Sigmoid colon (tissue), 7 donors: ENCODE measurements around the gene BRINP1. TPM values are rescaled to one million over a fixed set of nuclear protein-coding genes. Genes with fewer than 3 reads are reported as not detected.
"Not testable (repeated sequence)": the region's sequence is repeated elsewhere in the genome, so short reads cannot be mapped to it uniquely, and the experiment has no call there.

Source experiments
- DNase-seq: peaks from one replicate; pipeline ENCODE4 v3.0.0-alpha.2; 2019
- H3K27ac ChIP-seq, 4 donors: fragments of 200-600 bp; sonication (generic); one replicate each; pipeline ENCODE4 v1.5.1; 2016 to 2019; ENCODE audit warnings: mild to moderate bottlenecking in 1 of 4
- H3K27me3 ChIP-seq, 3 donors: fragments of 200-600 bp; sonication (generic); one replicate each; pipeline ENCODE4 v1.5.1; 2019; ENCODE audit warnings: mild to moderate bottlenecking in 1 of 3
- H3K36me3 ChIP-seq, 4 donors: fragments of 200-600 bp; sonication (generic); one replicate each; pipeline ENCODE4 v1.5.1; 2016 to 2019
- H3K4me1 ChIP-seq, 4 donors: fragments of 200-600 bp; sonication (generic); one replicate each; pipeline ENCODE4 v1.5.1; 2017 to 2019
- H3K4me3 ChIP-seq, 4 donors: fragments of 200-600 bp; sonication (generic); one replicate each; pipeline ENCODE4 v1.5.1; 2017 to 2019; ENCODE audit warnings: mild to moderate bottlenecking in 2 of 4, moderate library complexity in 1 of 4
- H3K9me3 ChIP-seq, 4 donors: fragments of 200-600 bp in 3 of 4; sonication (generic) in 3 of 4; one replicate each; pipeline versions ENCODE4 v1.5.1 to v1.6.1; 2013 to 2019
- CTCF ChIP-seq, 4 experiments: fragments of 450-650 bp in 3 of 4; fragments of 200-600 bp in 1 of 4; IDR thresholded peaks; one replicate each; pipeline ENCODE4 v1.5.1; 2016 to 2019; ENCODE audit warnings: antibody characterized with exemption in 4 of 4, mild to moderate bottlenecking in 3 of 4, moderate library complexity in 2 of 4
- EP300 ChIP-seq, 4 donors: sonication (generic); formaldehyde crosslinking; IDR thresholded peaks; one replicate each; pipeline ENCODE4 v1.6.1; 2017; ENCODE audit warnings: antibody characterized with exemption in 4 of 4
- POLR2A ChIP-seq, 2 donors: fragments of 450-650 bp; IDR thresholded peaks; one replicate each; pipeline ENCODE4 v1.6.1; 2016; ENCODE audit warnings: antibody characterized with exemption in 2 of 2, mild to moderate bottlenecking in 2 of 2, moderate library complexity in 2 of 2
- POLR2AphosphoS5 ChIP-seq, 4 donors: sonication (generic); formaldehyde crosslinking; IDR thresholded peaks; one replicate each; pipeline ENCODE4 v1.6.1; 2017; ENCODE audit warnings: antibody characterized with exemption in 4 of 4
- WGBS, 2 donors: extraction: QIAGEN DNeasy Blood & Tissue Kit; methylation state at CpG; one replicate each; pipeline ENCODE4 v1.1.7; 2013; 5-methylcytosine and 5-hydroxymethylcytosine counted together
- intact Hi-C: fragments of 100-400 bp; cut with DNase I; formaldehyde crosslinking; loops from one replicate; pipeline ENCODE4 v1.15.1; 2023
- polyA plus RNA-seq, 3 donors: library from polyadenylated mRNA; stranded (reverse); fragments of 200-250 nt; gene quantifications; one replicate each; pipeline ENCODE4 v1.2.3, GENCODE V29; 2013
- total RNA-seq, 4 donors: library from RNA; depleted of rRNA; stranded (reverse); fragments of >200 nt; gene quantifications; one replicate each; pipeline ENCODE4 v1.1.0, GENCODE V29; 2016
- donor health status: healthy with polysubstance abuse.
- donor health status: Bipolar disorder and iron deficiency.
- donor health status: healthy.

BRINP1 gene
- total and polyA plus RNA-seq, 7 donors: 0.19 to 0.71 (median 0.27) TPM; not detected in 3

GRCh38 chr9:119179701-119180100 lies 189.5 kb downstream of the BRINP1 start:
- WGBS, 2 donors: 82 to 91% methylated on average over 3 of the region's 3 CpGs
- Histone ChIP-seq H3K9me3 (no peaks in the 10 kb centered on the region), H3K4me3 (no peak overlapping the region), H3K27ac (no peak overlapping the region), H3K27me3 (no peaks in the 10 kb centered on the region), H3K4me1 (peaks cover 0 to 4% (median 0%) of the 10 kb centered on the region in 4 donors), H3K36me3 (no peaks in the 10 kb centered on the region)
- TF ChIP-seq POLR2AphosphoS5 (IDR thresholded peaks at IDR 0.05): no peak
- no peak for TF ChIP-seq CTCF (IDR thresholded peaks at IDR 0.05)
- TF ChIP-seq EP300 (IDR thresholded peaks at IDR 0.05): no peak
- intact Hi-C loops: no loop called here
- DNase-seq: no peak

- Histone ChIP-seq H3K27ac (no peak overlapping the region), H3K36me3 (no peaks in the 10 kb centered on the region), H3K9me3 (no peaks in the 10 kb centered on the region), H3K4me3 (no peak overlapping the region), H3K27me3 (no peaks in the 10 kb centered on the region), H3K4me1 (peaks cover 0 to 4% (median 0%) of the 10 kb centered on the region in 4 donors)
- DNase-seq: no peak
- no peak for TF ChIP-seq POLR2A (IDR thresholded peaks at IDR 0.05)
- TF ChIP-seq EP300 (IDR thresholded peaks at IDR 0.05): no peak
- TF ChIP-seq CTCF (IDR thresholded peaks at IDR 0.05): no peak
- TF ChIP-seq POLR2AphosphoS5 (IDR thresholded peaks at IDR 0.05): no peak
- intact Hi-C loops: no loop called here
- WGBS, 2 donors: 79 to 84% methylated on average over 9 of the region's 9 CpGs
Measured at GRCh38 chr9:119177196-119177595, 192.0 kb downstream of the BRINP1 start.

GRCh38 chr9:119175581-119175980 lies 193.7 kb downstream of the BRINP1 start:
- no peaks in the 10 kb centered on the region for H3K27me3 ChIP-seq
- intact Hi-C loops: no loop called here
- no peak for TF ChIP-seq CTCF (IDR thresholded peaks at IDR 0.05)
- TF ChIP-seq POLR2AphosphoS5 (IDR thresholded peaks at IDR 0.05): no peak
- no peak overlapping the region for H3K4me3 ChIP-seq
- no peaks in the 10 kb centered on the region for H3K36me3 ChIP-seq
- DNase-seq: no peak
- no peaks in the 10 kb centered on the region for H3K9me3 ChIP-seq
- WGBS, 2 donors: 59 to 78% methylated on average over 1 of the region's 1 CpG
- H3K27ac ChIP-seq: no peak overlapping the region
- H3K4me1 ChIP-seq: peaks cover 0 to 4% (median 0%) of the 10 kb centered on the region in 4 donors

- H3K4me3 ChIP-seq: peak overlapping the region in 2 of 4 donors; percentile 17 to 22
- intact Hi-C loops, H3K4me1 ChIP-seq, H3K27me3 ChIP-seq, H3K27ac ChIP-seq, H3K36me3 ChIP-seq, DNase-seq, H3K9me3 ChIP-seq: not testable (repeated sequence)
- 18 to 28% methylated on average over 27 of the region's 27 CpGs for WGBS, 2 donors
Measured at GRCh38 chr9:119169222-119169621, 200.0 kb downstream of the BRINP1 start.

GRCh38 chr9:119167876-119168275 lies 201.4 kb downstream of the BRINP1 start:
- no peak for TF ChIP-seq EP300 (IDR thresholded peaks at IDR 0.05)
- TF ChIP-seq CTCF (IDR thresholded peaks at IDR 0.05): no peak
- no peak for TF ChIP-seq POLR2AphosphoS5 (IDR thresholded peaks at IDR 0.05)
- no peak for TF ChIP-seq POLR2A (IDR thresholded peaks at IDR 0.05)
- no peaks in the 10 kb centered on the region for H3K9me3 ChIP-seq
- no peaks in the 10 kb centered on the region for H3K4me1 ChIP-seq
- no peak for DNase-seq
- intact Hi-C loops: no loop called here
- no peak overlapping the region for H3K4me3 ChIP-seq
- 94 to 96% methylated on average over 16 of the region's 16 CpGs for WGBS, 2 donors
- H3K27me3 ChIP-seq: peaks cover 0 to 5% (median 0%) of the 10 kb centered on the region in 3 donors
- H3K36me3 ChIP-seq: no peaks in the 10 kb centered on the region
- no peak overlapping the region for H3K27ac ChIP-seq
